Spleen (tissue), 11 donors: ENCODE measurements around the gene PPP4C. TPM values are rescaled to one million over a fixed set of nuclear protein-coding genes. Genes with fewer than 3 reads are reported as not detected.

Experiments used
- DNase-seq: peaks from one replicate; pipeline ENCODE4 v3.0.0-alpha.2; 2020
- H3K27ac ChIP-seq, 8 donors: fragments of 200-600 bp; sonication (generic) in 7 of 8; 1 replicate in 4 of 8; 2 replicates in 4 of 8; pipeline versions ENCODE4 v1.5.0 to v1.8.0; 2016 to 2021; ENCODE audit warnings: inconsistent platforms in 4 of 8, mild to moderate bottlenecking in 4 of 8, moderate library complexity in 1 of 8
- H3K27me3 ChIP-seq, 7 donors: fragments of 200-600 bp; sonication (generic) in 6 of 7; replicated peaks in 1 of 7; 1 replicate in 4 of 7; 2 replicates in 3 of 7; pipeline versions ENCODE4 v1.5.0 to v1.8.0; 2016 to 2021; ENCODE audit warnings: inconsistent platforms in 3 of 7, mild to moderate bottlenecking in 1 of 7
- H3K36me3 ChIP-seq, 6 donors: fragments of 200-600 bp; sonication (generic) in 5 of 6; 1 replicate in 4 of 6; 2 replicates in 2 of 6; pipeline versions ENCODE4 v1.5.0 to v1.8.0; 2016 to 2021; ENCODE audit warnings: inconsistent platforms in 2 of 6
- H3K4me1 ChIP-seq, 6 donors: fragments of 200-600 bp; sonication (generic) in 5 of 6; 1 replicate in 3 of 6; 2 replicates in 3 of 6; pipeline versions ENCODE4 v1.5.0 to v1.8.0; 2016 to 2021; ENCODE audit warnings: inconsistent platforms in 3 of 6
- H3K4me3 ChIP-seq, 8 donors: fragments of 200-600 bp; sonication (generic) in 7 of 8; 1 replicate in 4 of 8; 2 replicates in 4 of 8; pipeline versions ENCODE4 v1.5.0 to v1.8.0; 2016 to 2021; ENCODE audit warnings: inconsistent platforms in 4 of 8, mild to moderate bottlenecking in 4 of 8, moderate library complexity in 2 of 8
- H3K9me3 ChIP-seq, 8 donors: fragments of 200-600 bp; sonication (generic) in 7 of 8; 1 replicate in 4 of 8; 2 replicates in 4 of 8; pipeline versions ENCODE4 v1.5.0 to v1.8.0; 2016 to 2021; ENCODE audit warnings: inconsistent platforms in 4 of 8
- POLR2A ChIP-seq, 3 donors: fragments of 450-650 bp; IDR thresholded peaks; one replicate each; pipeline ENCODE4 v1.5.1; 2017; ENCODE audit warnings: antibody characterized with exemption in 3 of 3, mild to moderate bottlenecking in 1 of 3
- POLR2AphosphoS5 ChIP-seq, 3 donors: sonication (generic); formaldehyde crosslinking; IDR thresholded peaks; one replicate each; pipeline ENCODE4 v1.5.1; 2017; ENCODE audit warnings: antibody characterized with exemption in 3 of 3
- WGBS, 5 donors: extraction: QIAGEN DNeasy Blood & Tissue Kit in 3 of 5; methylation state at CpG; one replicate each; pipeline versions ENCODE4 v1.1.5 to v1.1.7; 2013 to 2018; 5-methylcytosine and 5-hydroxymethylcytosine counted together
- intact Hi-C: fragments of 100-400 bp; cut with DNase I; formaldehyde crosslinking; loops from one replicate; pipeline ENCODE4 v1.15.0; 2023; ENCODE audit warnings: low total_unique reads
- polyA plus RNA-seq, 3 donors: library from polyadenylated mRNA; stranded (reverse); fragments of 200-250 nt; gene quantifications; one replicate each; pipeline ENCODE4 v1.2.1, GENCODE V29; 2013
- total RNA-seq, 7 donors: library from RNA; depleted of rRNA in 3 of 7; stranded (reverse); fragments of >200 nt in 3 of 7; fragmentation: NEBNext Ultra II Directional in 4 of 7; extraction: Animal tissue kit (Norgen Biotek cat#: 25700) in 4 of 7; gene quantifications; one replicate each; pipeline versions ENCODE4 v1.1.0 to v1.2.1, GENCODE V29; 2016 to 2021
- TF ChIP-seq, protein P1 (sequence below), 11 experiments: fragments of 200-600 bp in 7 of 11; fragments of 450-650 bp in 4 of 11; sonication (generic) in 4 of 11; IDR thresholded peaks in 8 of 11; conservative IDR thresholded peaks in 3 of 11; 1 replicate in 7 of 11; 2 replicates in 4 of 11; pipeline versions ENCODE4 v1.4.0 to v1.8.0; 2016 to 2021; ENCODE audit warnings: antibody characterized with exemption in 11 of 11, inconsistent platforms in 4 of 11, mild to moderate bottlenecking in 1 of 11
- donor health status: healthy with polysubstance abuse.
- donor health status: DM: no; HTN: no; CAD: no; lungs with moderate emphysema.
- donor health status: DM: no; HTN: no; CAD: no.
- donor health status: Bipolar disorder and iron deficiency.
- donor health status: healthy.
- donor health status: DM: no; HTN: no; CAD: no.
- donor health status: DM: yes; HTN: yes; CAD: no.

PPP4C gene
- total and polyA plus RNA-seq, 10 donors: 43.9 to 128 (median 76.1) TPM

- no peak for DNase-seq
- Histone ChIP-seq H3K36me3 (peaks cover 0 to 68% (median 56%) of the 10 kb centered on the region in 6 donors), H3K4me1 (peaks cover 24 to 55% (median 42%) of the 10 kb centered on the region in 6 donors), H3K4me3 (peak overlapping the region; percentile 65 to 98 (median 77)), H3K27me3 (no peaks in the 10 kb centered on the region), H3K9me3 (no peaks in the 10 kb centered on the region), H3K27ac (peak overlapping the region; percentile 90 to 97 (median 94))
- intact Hi-C loops: no loop called here
- WGBS, 5 donors: 1 to 5% (median 1%) methylated on average over 10 to 33 of the region's 33 CpGs
- TF ChIP-seq, protein P1, sequence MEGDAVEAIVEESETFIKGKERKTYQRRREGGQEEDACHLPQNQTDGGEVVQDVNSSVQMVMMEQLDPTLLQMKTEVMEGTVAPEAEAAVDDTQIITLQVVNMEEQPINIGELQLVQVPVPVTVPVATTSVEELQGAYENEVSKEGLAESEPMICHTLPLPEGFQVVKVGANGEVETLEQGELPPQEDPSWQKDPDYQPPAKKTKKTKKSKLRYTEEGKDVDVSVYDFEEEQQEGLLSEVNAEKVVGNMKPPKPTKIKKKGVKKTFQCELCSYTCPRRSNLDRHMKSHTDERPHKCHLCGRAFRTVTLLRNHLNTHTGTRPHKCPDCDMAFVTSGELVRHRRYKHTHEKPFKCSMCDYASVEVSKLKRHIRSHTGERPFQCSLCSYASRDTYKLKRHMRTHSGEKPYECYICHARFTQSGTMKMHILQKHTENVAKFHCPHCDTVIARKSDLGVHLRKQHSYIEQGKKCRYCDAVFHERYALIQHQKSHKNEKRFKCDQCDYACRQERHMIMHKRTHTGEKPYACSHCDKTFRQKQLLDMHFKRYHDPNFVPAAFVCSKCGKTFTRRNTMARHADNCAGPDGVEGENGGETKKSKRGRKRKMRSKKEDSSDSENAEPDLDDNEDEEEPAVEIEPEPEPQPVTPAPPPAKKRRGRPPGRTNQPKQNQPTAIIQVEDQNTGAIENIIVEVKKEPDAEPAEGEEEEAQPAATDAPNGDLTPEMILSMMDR (IDR thresholded peaks at IDR 0.05 in 8 of 11, conservative IDR thresholded peaks at IDR 0.05 in 3 of 11): no peak
- no peak for TF ChIP-seq POLR2AphosphoS5 (IDR thresholded peaks at IDR 0.05)
- TF ChIP-seq POLR2A (IDR thresholded peaks at IDR 0.05): no peak
These were observed 540 bp downstream of the PPP4C start for GRCh38 chr16:30076276-30076791.

DNA sequence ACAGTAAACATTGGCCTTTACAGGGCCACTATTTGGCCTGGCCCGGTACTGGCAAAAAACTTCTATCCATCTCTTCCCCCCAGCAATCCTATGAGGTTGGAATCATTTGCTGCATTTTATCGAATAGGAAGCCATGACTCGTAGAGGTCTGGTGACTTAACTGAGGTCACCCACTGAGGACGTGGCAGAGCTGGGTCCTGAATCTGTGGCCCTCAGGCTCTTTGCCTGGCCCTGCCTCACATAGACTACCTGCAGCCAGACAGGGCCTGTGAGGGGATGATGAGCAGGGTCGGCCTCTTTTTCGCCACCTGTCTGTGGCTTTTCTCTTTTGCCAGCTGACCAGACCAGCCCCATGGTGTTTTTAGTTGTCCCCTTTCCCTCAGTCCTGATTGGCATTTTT, 1.9 kb downstream of the PPP4C start:
- H3K36me3 ChIP-seq: peaks cover 0 to 68% (median 56%) of the 10 kb centered on the region in 6 donors
- 69 to 83% (median 82%) methylated on average over 5 to 6 of the region's 6 CpGs for WGBS, 5 donors
- TF ChIP-seq, protein P1 (IDR thresholded peaks at IDR 0.05 in 8 of 11, conservative IDR thresholded peaks at IDR 0.05 in 3 of 11): no peak
- TF ChIP-seq POLR2A (IDR thresholded peaks at IDR 0.05) (no peak), POLR2AphosphoS5 (IDR thresholded peaks at IDR 0.05) (no peak)
- intact Hi-C loops: no loop called here
- peak overlapping the region in 1 of 8 donors; percentile 98 for H3K4me3 ChIP-seq
- DNase-seq: peak; percentile 54
- H3K9me3 ChIP-seq: no peaks in the 10 kb centered on the region
- peaks cover 24 to 55% (median 42%) of the 10 kb centered on the region in 6 donors for H3K4me1 ChIP-seq
- peak overlapping the region in 2 of 8 donors; percentile 94 to 97 for H3K27ac ChIP-seq
- H3K27me3 ChIP-seq: no peaks in the 10 kb centered on the region

GRCh38 chr16:30078744-30079143, 3.0 kb downstream of the PPP4C start:
- TF ChIP-seq POLR2AphosphoS5 (IDR thresholded peaks at IDR 0.05) (no peak), POLR2A (IDR thresholded peaks at IDR 0.05) (no peak)
- TF ChIP-seq, protein P1 (IDR thresholded peaks at IDR 0.05 in 8 of 11, conservative IDR thresholded peaks at IDR 0.05 in 3 of 11): no peak
- H3K4me3 ChIP-seq: no peak overlapping the region
- no peaks in the 10 kb centered on the region for H3K9me3 ChIP-seq
- H3K4me1 ChIP-seq: peaks cover 24 to 55% (median 42%) of the 10 kb centered on the region in 6 donors
- no peaks in the 10 kb centered on the region for H3K27me3 ChIP-seq
- WGBS, 5 donors: 81 to 96% (median 83%) methylated on average over 7 of the region's 7 CpGs
- intact Hi-C loops: no loop called here
- peak; percentile 67 for DNase-seq
- peaks cover 4 to 68% (median 58%) of the 10 kb centered on the region in 6 donors for H3K36me3 ChIP-seq
- H3K27ac ChIP-seq: peak overlapping the region in 2 of 8 donors; percentile 94 to 97

GRCh38 chr16:30079480-30079879, 3.7 kb downstream of the PPP4C start:
- peak; percentile 28 for DNase-seq
- Histone ChIP-seq H3K4me3 (no peak overlapping the region), H3K27me3 (no peaks in the 10 kb centered on the region), H3K36me3 (peaks cover 6 to 74% (median 65%) of the 10 kb centered on the region in 6 donors), H3K4me1 (peaks cover 24 to 54% (median 42%) of the 10 kb centered on the region in 6 donors), H3K9me3 (no peaks in the 10 kb centered on the region), H3K27ac (peak overlapping the region in 2 of 8 donors; percentile 29 to 94)
- intact Hi-C loops: no loop called here
- 91 to 95% (median 93%) methylated on average over 7 of the region's 7 CpGs for WGBS, 5 donors
- TF ChIP-seq, protein P1 (IDR thresholded peaks at IDR 0.05 in 8 of 11, conservative IDR thresholded peaks at IDR 0.05 in 3 of 11): no peak
- TF ChIP-seq POLR2A (IDR thresholded peaks at IDR 0.05) (no peak), POLR2AphosphoS5 (IDR thresholded peaks at IDR 0.05) (no peak)
